Ishikawa (cell line): ENCODE results near the gene MYO16.

Source experiments
- CREB1 ChIP-seq: IDR thresholded peaks from 2 replicates; pipeline ENCODE4 v1.6.1; 2012; ENCODE audit warnings: low read depth
- EGR1 ChIP-seq: IDR thresholded peaks from 2 replicates; pipeline ENCODE4 v1.6.1; 2012
- EP300 ChIP-seq: IDR thresholded peaks from 2 replicates; pipeline ENCODE4 v1.6.1; 2012; ENCODE audit warnings: borderline replicate concordance
- FOXM1 ChIP-seq: IDR thresholded peaks from 2 replicates; pipeline ENCODE4 v1.6.1; 2012; ENCODE audit warnings: low read depth, borderline replicate concordance
- NFIC ChIP-seq: IDR thresholded peaks from 2 replicates; pipeline ENCODE4 v1.6.1; 2012
- RAD21 ChIP-seq: IDR thresholded peaks from 2 replicates; pipeline ENCODE4 v1.6.1; 2012; ENCODE audit warnings: low read depth
- TAF1 ChIP-seq: IDR thresholded peaks from 2 replicates; pipeline ENCODE4 v1.6.1; 2012; ENCODE audit warnings: low read depth, mild to moderate bottlenecking
- TEAD4 ChIP-seq: IDR thresholded peaks from 2 replicates; pipeline ENCODE4 v1.6.1; 2012
- ZBTB7A ChIP-seq: IDR thresholded peaks from 2 replicates; pipeline ENCODE4 v1.6.1; 2012; ENCODE audit warnings: low read depth
- TF ChIP-seq, protein P1 (sequence below): IDR thresholded peaks from 2 replicates; pipeline ENCODE4 v1.6.1; 2012
- TF ChIP-seq, protein P2 (sequence below): IDR thresholded peaks from 2 replicates; pipeline ENCODE4 v1.6.1; 2012; ENCODE audit warnings: low read depth, mild to moderate bottlenecking
- TF ChIP-seq, protein P3 (sequence below): IDR thresholded peaks from 2 replicates; pipeline ENCODE4 v1.6.1; 2012

DNA sequence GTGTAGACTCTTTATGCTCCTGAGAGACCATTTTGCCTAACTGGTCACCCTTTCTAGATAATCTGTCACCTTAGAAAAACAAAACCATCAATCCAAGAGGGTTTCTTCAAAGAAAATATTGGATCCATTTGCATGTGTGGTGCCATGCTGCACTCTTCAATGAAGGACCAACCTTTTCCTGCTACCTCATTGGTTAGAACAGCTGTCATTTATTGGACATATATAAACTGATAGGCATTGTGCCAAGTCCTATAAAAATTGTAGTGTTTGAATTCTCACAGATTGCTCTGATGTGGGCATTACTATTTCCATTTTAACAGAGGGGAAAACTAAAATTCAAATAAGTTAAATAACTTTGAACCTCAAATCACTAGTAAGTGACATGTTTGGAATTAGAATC is 333.2 kb downstream of the MYO16 start:
- TF ChIP-seq CREB1: no peak
- TF ChIP-seq, protein P1, sequence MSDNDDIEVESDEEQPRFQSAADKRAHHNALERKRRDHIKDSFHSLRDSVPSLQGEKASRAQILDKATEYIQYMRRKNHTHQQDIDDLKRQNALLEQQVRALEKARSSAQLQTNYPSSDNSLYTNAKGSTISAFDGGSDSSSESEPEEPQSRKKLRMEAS: no peak
- TF ChIP-seq EGR1: no peak
- TF ChIP-seq TAF1: no peak
- TF ChIP-seq, protein P2, sequence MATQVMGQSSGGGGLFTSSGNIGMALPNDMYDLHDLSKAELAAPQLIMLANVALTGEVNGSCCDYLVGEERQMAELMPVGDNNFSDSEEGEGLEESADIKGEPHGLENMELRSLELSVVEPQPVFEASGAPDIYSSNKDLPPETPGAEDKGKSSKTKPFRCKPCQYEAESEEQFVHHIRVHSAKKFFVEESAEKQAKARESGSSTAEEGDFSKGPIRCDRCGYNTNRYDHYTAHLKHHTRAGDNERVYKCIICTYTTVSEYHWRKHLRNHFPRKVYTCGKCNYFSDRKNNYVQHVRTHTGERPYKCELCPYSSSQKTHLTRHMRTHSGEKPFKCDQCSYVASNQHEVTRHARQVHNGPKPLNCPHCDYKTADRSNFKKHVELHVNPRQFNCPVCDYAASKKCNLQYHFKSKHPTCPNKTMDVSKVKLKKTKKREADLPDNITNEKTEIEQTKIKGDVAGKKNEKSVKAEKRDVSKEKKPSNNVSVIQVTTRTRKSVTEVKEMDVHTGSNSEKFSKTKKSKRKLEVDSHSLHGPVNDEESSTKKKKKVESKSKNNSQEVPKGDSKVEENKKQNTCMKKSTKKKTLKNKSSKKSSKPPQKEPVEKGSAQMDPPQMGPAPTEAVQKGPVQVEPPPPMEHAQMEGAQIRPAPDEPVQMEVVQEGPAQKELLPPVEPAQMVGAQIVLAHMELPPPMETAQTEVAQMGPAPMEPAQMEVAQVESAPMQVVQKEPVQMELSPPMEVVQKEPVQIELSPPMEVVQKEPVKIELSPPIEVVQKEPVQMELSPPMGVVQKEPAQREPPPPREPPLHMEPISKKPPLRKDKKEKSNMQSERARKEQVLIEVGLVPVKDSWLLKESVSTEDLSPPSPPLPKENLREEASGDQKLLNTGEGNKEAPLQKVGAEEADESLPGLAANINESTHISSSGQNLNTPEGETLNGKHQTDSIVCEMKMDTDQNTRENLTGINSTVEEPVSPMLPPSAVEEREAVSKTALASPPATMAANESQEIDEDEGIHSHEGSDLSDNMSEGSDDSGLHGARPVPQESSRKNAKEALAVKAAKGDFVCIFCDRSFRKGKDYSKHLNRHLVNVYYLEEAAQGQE: no peak
- no peak for TF ChIP-seq EP300
- TF ChIP-seq RAD21: no peak
- no peak for TF ChIP-seq FOXM1
- TF ChIP-seq TEAD4: no peak
- no peak for TF ChIP-seq ZBTB7A
- TF ChIP-seq NFIC: no peak
- TF ChIP-seq, protein P3, sequence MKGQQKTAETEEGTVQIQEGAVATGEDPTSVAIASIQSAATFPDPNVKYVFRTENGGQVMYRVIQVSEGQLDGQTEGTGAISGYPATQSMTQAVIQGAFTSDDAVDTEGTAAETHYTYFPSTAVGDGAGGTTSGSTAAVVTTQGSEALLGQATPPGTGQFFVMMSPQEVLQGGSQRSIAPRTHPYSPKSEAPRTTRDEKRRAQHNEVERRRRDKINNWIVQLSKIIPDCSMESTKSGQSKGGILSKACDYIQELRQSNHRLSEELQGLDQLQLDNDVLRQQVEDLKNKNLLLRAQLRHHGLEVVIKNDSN: no peak
